NCI-H446 (cell line): ENCODE measurements around the gene CNOT6.

Experiments
- DNase-seq, 2 experiments: peaks; one replicate each; lab custom pipeline; 2025; lab: John Stamatoyannopoulos, UW

Gene CNOT6

DNA sequence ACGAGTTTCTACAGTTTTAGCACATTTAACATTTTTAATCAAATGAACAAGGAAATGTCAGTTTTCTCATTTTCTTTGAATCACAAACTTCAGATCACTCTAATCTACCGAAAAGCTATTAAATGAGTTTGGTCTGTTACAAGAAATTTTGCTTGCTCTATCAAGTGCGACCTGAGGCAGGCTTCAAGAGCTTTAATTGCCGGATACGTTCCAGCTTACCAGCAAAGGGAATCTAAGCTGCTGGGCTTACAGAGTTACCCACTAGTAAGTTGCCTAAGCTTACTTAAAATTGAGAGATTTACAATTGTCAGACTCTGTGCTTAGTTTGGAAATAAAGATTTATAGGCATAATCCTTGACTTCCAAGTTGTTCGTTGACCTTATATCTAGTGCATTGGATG lies 86.5 kb downstream of the CNOT6 start:
- no peak for DNase-seq

DNA sequence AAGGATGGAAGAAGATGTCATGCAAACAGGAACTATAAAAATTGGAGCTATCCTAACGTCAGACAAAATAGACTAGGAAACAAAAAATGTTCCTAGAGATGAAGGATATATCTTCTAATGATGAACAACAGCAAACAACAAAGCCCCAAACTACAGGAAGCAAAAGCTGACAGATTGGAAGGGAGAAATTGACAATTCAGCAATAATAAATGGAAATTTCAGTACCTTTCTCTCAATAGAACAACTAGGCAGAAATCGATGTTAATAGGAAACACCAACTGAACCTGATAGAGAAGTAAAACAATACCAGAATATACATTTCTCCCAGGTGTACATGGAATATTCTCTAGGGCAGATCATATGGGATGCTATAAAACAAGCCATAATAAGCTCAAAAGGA lies 89.6 kb downstream of the CNOT6 start:
- no peak for DNase-seq

DNA sequence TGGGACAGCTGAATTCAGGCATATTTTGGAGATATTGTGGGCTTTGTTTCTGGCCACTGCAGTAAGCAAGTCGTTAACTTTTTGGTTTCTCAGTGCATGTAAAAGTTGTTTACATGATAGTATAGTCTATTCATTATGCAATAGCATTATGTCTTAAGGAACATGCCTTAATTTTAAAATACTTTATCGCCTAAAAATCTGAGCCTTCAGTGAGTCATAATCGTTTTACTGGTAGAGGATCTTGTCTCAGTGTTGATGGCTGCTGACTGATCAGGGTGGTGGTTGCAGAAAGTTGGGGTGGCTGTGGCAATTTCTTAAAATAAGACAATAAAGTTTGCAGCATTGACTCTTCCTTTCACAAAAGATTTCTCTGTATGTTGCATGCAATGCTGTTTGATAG lies 92.0 kb downstream of the CNOT6 start:
- DNase-seq: no peak

DNA sequence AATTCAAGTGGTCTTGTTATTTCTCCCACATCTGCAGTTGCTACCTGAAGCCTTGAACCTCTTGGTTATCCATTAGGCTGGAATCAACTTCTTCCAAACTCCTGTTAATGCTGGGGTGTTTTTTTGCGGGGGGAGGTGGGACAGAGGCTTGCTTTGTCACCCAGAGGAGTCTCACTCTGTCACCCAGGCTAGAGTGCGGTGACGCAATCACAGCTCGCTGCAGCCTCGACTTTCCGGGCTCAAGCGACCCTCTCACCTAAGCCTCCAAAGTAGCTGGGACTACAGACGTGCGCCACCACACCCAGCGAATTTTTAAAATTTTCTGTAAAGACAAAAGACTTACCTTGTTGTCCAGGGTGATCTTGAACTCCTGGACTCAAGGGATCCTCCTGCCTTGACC lies 92.7 kb downstream of the CNOT6 start:
- no peak for DNase-seq

DNA sequence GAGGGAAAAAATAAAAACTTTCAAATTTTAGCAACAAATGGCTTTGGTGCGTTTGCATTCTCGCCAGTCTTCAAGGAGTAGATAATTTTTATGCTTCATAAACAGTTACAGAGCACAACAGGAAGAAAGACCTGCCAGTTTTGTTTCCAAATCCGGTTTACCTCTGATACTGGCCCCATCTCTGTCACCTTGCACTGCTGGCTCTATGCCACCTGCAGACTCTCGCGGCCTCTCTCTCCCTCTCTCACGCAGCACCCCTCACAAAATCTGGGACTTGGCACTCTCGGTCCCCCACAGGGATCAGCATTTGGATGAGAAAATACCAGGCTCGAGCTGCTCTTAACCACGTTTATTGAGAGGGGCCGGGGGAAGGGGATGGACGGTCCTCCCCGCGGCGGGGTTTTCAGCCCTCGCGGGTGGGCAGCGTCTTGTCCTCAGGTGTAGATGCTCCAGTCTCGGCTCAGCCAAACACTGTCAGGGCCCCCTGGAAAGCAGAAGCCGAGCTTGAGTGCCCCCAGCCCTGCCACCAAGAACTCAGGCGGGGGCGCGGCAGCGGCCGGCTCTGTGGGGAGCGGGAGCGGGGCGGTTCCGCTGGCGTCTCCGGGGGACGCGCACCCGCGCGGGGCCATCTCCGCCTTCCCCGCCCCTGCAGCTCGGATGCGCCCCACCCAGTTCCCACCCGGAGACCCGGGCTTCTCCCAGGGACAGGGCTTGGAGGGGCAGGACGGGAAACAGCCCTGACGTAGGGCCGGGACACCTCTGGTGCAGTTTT lies 95.8 kb downstream of the CNOT6 start:
- DNase-seq: no peak

DNA sequence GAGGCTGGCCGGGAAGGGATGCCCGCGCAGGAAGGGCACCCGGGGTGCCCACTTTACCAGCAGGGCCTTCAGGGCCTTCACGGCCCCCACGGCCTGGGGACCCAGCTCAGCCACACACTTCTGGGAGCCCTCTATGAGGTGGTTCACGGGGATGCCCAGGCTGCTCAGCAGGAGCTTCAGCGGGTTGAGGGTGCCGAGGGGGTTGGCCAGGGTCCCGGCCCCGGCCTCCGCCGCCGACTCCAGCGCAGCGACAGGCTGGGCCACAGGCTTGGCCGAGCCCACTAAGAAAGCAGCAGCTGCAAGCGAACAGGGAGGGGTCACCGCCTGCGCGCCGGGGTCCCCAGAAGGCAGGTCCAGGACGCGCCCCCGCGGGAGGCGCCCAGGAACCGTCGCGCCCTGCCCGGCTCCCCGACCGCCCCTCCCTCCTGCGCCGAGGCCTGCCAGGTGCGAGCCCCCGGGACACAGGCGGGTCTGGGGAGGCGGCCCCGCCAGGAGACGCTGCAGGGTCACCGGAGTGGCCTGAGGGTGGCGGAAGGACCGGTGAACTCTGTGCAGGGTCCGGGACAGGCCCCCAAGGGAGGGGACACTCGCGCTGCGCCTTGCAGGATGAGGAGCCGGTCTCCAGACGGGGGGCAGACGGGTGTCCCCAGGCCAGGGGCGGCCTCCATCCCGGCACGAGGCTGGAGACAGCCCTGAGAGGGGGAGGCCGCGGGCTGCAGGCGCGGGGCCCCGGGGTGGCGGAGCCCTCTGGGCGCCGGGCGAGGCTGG lies 96.5 kb downstream of the CNOT6 start:
- no peak for DNase-seq

DNA sequence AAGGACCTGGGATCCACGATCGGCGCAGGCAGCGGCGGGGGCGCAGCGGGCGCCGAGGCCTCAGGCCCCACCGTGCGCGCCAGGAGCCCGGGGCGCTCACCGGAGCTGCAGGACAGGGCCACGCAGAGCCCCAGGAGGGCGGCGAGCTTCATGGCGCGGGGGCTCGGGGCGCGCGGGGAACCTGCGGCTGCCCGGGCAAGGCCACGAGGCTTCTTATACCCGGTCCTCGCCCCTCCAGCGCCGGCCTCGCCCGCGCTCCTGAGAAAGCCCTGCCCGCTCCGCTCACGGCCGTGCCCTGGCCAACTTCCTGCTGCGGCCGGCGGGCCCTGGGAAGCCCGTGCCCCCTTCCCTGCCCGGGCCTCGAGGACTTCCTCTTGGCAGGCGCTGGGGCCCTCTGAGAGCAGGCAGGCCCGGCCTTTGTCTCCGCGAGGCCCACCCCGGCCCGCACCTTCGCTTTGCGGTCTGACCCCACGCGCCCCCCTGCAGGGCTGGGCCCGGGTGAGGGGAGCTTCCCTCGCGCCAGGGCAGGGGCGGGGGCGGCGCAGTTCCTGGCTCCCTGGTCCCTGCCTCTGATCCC lies 97.2 kb downstream of the CNOT6 start, which contains the start of gene SCGB3A1:
Gene SCGB3A1, minus strand, starts transcription at position 189 of the 577 bp plus-strand sequence. Its CDS starts 37 bp downstream, at position 152.
- no peak for DNase-seq

DNA sequence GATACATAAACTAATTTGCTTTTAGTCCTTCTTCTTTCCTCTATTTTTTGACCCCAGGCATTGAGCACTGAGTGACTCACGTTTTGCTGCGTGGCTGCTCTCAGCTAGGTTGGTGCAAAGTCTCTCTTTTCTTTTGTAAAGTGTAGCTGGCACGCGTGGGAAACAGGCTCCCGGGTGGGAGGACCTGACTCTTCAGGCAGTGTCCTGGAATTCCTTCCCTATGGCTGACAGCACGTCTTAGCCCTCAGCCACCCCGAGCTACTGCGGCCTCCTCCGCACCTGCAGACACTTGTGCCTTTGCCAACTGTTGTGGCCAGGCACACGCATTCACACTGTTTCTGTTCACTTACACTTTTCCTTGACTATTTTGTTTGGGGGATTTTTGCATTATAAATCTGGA lies 98.0 kb downstream of the CNOT6 start:
- DNase-seq: no peak

DNA sequence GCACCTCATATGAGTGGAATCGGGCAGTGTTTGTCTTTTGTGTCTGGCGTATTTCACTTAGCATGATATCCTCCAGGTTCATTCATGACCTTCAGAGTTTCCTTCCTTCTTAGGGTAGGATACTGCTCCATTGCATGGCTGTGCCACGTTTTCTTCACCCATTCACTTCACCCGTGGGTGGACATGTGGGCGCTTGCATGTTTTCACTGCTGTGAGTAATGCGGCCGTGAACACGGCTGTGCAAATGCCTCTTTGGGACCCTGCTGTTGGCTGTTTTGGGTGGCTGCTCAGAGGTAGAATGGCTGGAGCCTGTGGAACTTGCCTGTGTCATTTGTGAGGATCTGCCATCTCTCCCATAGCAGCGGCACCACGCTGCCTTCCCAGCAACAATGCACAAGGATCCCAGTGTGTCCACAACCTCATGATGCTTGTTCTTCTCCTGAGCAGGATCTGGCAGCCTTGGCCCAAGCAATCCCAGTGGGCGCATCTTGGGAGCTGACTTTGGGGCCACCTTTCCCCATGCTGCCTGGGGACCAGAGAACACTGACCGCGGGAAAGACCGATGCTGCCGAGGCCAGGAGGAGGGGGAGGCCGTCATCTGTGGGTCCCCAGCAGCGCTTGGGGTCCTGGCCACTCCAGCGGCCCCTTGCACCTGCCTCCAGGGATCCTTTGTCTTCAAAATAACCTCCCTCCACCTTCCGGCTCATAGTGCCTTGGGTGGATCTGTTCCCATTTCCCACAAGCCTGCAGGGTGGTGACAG lies 99.4 kb downstream of the CNOT6 start:
- DNase-seq: no peak

DNA sequence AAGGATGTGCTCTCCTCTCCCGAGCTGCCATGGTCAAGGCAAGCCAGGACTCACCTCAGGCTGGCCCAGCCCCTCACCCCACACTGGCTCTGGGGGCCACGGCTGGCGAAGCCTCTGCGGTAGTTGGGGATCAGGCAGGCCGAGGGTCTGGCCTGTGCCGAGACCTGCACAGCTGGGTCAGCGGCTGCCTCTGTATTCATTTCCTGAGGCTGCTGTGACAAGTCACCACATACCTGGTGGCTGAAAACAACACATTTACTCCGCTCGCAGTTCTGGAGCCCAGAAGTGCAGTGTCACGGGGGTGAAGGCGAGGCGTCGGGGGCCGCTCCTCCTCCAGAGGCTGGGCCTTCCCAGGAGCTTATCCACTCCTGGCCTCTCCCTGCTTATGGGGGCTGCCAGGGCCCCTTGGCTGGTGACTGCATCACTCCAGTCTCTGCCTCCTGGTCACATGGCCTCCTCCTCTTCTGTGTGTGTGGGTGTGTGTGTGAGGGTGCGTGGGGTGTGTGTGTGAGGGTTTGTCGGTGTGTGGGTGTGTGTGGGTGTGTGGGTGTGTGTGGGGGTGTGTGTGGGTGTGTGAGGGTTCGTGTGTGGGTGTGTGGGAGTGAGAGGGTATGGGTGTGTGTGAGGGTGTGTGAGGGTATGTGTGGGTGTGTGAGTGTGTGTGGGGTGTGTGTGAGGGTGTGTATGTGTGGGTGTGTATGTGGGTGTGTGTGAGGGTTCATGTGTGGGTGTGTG lies 100.3 kb downstream of the CNOT6 start:
- no peak for DNase-seq

DNA sequence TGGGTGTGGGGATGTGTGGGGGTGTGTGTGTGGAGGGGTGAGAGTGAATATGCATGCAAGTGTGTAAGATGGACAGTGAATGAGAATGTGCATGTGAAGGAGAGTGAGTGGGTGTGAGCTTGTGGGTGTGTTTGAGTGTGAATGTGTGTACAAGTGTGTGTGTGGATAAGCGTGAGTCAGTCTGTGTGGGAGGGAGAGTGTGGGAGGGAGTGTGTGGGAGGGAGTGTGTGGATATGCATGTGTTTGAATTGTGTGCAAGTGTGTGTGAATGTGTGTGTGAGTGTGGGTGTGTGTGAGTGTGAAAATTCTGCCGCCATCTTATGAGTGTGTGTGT lies 100.8 kb downstream of the CNOT6 start:
- no peak for DNase-seq

DNA sequence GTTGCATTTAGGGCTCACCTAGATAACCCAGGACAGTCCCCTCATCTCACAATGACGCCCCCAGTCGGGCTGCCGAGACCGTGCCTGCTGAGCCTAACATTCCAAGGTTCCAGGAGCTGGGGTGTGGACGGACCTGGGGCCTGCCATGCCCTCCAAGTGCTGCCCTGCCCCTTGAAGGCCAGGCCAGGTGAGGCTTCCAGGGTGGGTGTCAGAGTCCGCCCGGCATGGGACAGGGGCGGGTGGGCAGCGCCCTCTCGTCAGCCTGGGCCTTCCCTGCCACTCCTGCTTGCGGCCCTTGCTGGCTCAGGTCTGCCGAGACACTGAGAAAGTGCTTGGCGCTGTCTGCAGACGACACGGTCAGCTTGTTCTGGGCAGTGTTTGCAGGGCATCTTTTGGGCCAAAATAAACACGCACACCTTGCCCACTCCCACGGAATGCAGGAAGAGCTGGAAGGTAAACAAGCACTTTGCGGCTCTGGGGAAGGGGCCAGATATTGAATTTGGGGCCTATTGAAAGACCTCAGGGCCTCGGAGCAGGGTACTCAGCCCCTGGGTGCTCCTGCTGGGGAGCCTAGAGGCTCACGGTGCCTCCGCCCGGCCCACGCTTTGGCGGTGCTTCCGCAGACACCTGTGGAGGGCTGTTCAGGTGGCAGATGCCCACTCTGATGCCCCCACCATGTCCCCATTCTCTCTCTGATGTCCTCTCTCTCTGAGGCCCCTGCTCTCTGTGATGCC lies 101.4 kb downstream of the CNOT6 start:
- no peak for DNase-seq

DNA sequence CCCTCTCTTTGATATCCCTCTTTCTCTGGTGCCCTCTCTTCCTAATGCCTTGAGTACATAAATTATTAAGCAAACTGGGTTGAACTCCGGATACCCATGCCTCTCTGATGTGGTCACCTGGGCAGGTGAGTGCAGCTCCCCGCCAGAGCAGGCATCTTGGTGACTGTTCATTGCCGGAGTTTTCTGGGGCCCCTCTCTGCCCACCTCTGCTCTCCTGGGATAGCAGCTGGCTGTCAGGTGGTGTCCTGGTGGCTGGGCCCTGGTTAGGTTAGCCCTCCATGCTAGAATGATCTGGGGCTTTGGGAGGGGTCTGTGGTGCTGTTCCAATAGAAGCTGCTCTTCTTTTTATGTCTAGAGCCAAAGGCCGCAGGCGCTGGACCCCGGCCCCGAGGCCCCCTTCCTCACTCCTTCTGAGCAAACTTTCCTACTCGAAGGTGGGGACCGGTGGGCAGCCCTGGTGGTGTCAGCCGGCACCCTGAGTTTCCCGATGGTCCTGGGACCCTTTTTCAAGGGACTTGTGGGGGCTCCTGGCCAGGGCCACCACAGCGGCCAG lies 102.0 kb downstream of the CNOT6 start:
- DNase-seq: no peak

DNA sequence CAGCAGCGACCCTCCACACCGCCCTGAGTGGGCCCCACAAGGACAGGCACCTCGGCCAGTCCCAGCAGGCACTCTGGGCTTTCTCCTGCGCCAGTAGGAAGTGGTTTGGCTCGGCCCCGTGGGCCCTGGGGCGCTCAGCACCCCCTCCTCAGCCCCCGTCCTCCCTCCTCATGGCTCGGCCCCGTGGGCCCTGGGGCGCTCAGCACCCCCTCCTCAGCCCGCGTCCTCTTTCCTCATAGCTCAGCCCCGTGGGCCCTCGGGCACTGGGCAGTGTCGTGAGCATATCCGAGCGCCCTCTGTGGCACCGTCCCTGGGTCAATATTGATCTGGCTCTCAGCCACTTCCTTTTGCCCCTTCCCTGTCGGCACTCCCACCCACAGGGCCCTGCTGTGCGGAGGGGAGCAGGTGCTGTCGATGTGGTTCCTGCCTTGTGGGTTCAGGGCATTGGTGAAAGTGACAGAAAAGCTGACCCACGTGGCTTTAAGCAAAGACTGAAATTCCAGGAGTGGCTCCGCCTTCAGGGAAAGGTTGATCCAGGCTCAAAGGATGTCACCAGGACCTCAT lies 102.6 kb downstream of the CNOT6 start:
- no peak for DNase-seq

DNA sequence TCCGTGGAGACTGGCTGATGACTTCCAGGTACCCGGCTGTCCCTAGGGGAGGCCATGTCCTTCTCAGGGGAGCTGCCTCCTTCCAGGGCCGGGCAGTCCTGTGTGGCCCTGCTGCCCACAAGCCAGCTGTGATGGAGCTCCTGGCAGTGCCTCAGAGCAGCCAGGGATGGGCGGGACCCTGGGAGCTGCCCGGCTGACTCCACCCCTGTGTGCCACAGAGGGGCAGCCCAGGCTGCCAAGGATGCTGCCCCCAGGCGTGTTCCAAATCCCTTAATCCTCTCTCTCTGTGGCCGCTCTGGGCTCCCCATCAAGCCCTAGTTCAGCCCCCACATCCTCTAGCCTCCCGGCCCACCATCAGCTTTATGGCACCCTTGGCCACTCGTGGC lies 104.1 kb downstream of the CNOT6 start:
- DNase-seq: no peak

DNA sequence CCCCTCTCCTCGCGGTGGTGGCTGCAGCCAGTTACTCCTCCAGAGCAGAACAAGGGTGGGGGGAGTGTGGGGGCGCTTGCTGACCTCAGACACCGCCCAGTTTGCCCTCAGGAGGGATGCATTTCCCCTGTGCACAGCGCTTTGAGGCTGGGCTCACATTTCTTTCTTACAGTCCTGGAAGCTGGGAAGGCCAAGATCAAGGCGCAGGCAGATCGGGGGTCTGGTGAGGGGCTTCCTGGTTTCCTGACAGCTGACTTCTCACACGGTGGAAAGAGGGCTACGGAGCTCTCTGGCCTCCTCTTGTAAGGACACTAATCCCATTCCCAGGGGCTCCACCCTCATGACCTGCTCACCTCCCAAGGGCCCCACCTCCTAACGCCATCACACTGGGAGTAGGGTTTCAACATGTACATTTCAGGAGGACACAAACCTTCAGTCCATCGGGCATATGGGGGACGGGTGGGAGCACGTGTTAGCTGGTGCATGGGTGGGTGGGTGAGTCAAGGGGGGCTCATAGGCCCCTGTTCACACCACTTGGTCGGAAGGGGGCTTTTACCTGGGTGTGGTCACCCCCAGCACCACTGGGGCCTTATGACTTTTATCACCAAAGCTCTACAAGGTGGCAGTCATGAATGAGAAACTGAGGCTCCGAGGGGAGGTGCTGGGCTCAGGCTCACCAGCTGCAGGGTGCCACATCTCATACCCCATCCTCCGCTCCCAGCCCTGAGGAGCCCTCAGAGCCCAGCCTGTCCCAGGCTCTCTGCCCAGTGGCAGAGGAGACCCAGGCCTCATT lies 104.8 kb downstream of the CNOT6 start:
- DNase-seq: no peak

DNA sequence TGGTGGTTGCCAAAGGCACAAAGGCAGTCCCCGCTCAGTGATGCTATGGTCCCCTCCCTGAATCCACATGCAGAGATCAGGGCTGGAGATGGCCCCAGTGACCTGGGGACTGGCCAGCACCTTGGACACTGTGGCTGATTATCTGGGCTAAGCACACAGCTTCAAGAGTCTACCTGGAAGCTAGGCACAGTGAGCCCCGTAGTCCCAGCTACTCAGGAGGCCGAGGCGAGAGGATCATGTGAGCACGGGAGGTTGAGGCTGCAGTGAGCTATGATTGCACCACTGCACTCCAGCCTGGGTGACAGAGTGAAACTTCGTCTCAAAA lies 105.4 kb downstream of the CNOT6 start:
- no peak for DNase-seq

DNA sequence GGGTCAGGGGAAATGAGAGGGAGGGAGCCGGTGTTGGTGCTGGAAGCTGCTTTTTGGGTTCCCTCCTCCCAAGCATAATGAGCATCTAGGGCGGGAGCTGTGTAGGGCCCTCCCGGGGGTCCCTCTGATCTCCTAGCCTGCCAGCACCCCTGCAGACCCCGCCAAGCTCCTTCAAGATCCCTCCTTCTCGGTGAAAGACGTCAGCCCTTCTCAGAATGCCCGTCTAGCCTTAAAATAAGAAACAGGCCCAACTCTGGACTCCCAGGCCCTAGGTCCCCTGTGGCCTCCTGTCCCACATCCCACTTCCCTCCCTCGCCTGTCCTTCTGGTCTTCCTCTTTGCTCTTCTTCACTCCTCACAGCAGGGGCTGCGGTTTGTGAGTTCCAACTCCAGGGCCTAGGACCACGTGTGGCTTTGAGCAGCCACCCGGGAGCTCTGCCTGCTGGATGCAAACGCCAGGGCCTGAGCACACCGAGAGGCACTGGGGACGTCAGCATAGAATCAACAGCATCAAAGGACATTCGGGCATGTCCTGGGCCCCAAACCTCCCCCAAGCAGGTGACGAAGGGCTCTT lies 105.9 kb downstream of the CNOT6 start:
- DNase-seq: no peak

DNA sequence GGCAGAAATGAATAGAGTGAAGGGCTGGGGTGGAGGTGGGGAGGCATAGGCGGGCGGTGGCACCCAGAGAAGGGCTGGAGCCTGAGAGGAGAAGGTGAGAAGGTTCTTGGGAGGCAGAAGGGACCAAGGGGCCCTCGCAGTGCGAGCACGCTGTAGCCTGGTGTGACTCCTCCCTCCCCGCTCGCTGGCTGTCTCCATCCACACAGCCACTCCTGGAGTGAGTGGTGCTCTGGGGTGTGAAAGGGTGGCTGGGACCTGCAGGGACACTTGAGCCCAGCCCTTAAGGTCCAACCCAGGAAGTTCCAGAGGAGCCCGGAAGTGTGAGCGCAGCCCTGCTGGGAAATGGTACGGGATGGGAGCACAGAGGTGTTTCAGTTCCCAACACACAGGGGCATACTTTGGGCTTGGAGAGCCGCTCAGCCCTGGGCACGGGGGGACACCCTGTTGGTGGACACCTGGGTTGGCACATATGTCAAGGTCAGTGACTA lies 106.4 kb downstream of the CNOT6 start:
- DNase-seq: no peak
